Endothelial cell (in vitro differentiated cells): ENCODE results near the gene CCRL2. TPM values are rescaled to one million over a fixed set of nuclear protein-coding genes. Genes with fewer than 3 reads are reported as not detected.
"Not testable (repeated sequence)": the region's sequence is repeated elsewhere in the genome, so short reads cannot be mapped to it uniquely, and the experiment has no call there.

Experiments
- DNase-seq: peaks from one replicate; pipeline ENCODE4 v3.0.0; 2021; ENCODE audit warnings: low spot score
- H3K27ac Mint-ChIP-seq: one replicate; pipeline ENCODE4 v1.8.0; 2021; ENCODE audit warnings: mixed read lengths, inconsistent platforms; ENCODE audit not compliant: unreplicated experiment
- H3K27me3 Mint-ChIP-seq: one replicate; pipeline ENCODE4 v1.8.0; 2021; ENCODE audit warnings: mild to moderate bottlenecking, moderate library complexity, mixed read lengths, inconsistent platforms; ENCODE audit not compliant: unreplicated experiment
- H3K36me3 Mint-ChIP-seq: one replicate; pipeline ENCODE4 v1.8.0; 2021; ENCODE audit warnings: mild to moderate bottlenecking, low read depth, mixed read lengths, inconsistent platforms; ENCODE audit not compliant: unreplicated experiment
- H3K4me1 Mint-ChIP-seq: one replicate; pipeline ENCODE4 v1.8.0; 2021; ENCODE audit warnings: mild to moderate bottlenecking, mixed read lengths, inconsistent platforms; ENCODE audit not compliant: unreplicated experiment
- H3K4me3 Mint-ChIP-seq: one replicate; pipeline ENCODE4 v1.8.0; 2021; ENCODE audit warnings: mild to moderate bottlenecking, mixed read lengths, inconsistent platforms; ENCODE audit not compliant: unreplicated experiment
- H3K9me3 Mint-ChIP-seq: one replicate; pipeline ENCODE4 v1.8.0; 2021; ENCODE audit warnings: mixed read lengths, inconsistent platforms; ENCODE audit not compliant: unreplicated experiment
- CTCF ChIP-seq: fragments of 200-600 bp; sonication (generic); IDR thresholded peaks from one replicate; pipeline ENCODE4 v1.5.0; 2021; ENCODE audit warnings: antibody characterized with exemption; ENCODE audit not compliant: unreplicated experiment
- total RNA-seq: library from RNA; stranded (reverse); fragmentation: NEBNext Ultra II Directional; extraction: Animal tissue kit (Norgen Biotek cat#: 25700); gene quantifications from one replicate; pipeline ENCODE4 v1.2.1, GENCODE V29; 2021; ENCODE audit not compliant: unreplicated experiment

The CCRL2 gene
- total RNA-seq, 1 donor from 2014 or later, result 1.4 TPM

GRCh38 chr3:46423588-46423987 lies 16.5 kb downstream of the CCRL2 start:
- no peak for TF ChIP-seq CTCF
- DNase-seq, result no peak
- no peaks in the 10 kb centered on the region for H3K9me3 Mint-ChIP-seq
- H3K4me1 Mint-ChIP-seq, result peaks cover 19% of the 10 kb centered on the region
- no peaks in the 10 kb centered on the region for H3K36me3 Mint-ChIP-seq
- no peaks in the 10 kb centered on the region for H3K27me3 Mint-ChIP-seq
- no peak overlapping the region for H3K4me3 Mint-ChIP-seq
- H3K27ac Mint-ChIP-seq, result no peak overlapping the region

GRCh38 chr3:46426476-46426875 lies 19.4 kb downstream of the CCRL2 start:
- DNase-seq, H3K9me3 Mint-ChIP-seq, H3K36me3 Mint-ChIP-seq, H3K4me3 Mint-ChIP-seq, H3K27me3 Mint-ChIP-seq, H3K27ac Mint-ChIP-seq: not testable (repeated sequence)
- peaks cover 20% of the 10 kb centered on the region for H3K4me1 Mint-ChIP-seq

- peaks cover 20% of the 10 kb centered on the region for H3K4me1 Mint-ChIP-seq
- not testable (repeated sequence) for H3K4me3 Mint-ChIP-seq, H3K27ac Mint-ChIP-seq, H3K9me3 Mint-ChIP-seq, DNase-seq, H3K27me3 Mint-ChIP-seq, H3K36me3 Mint-ChIP-seq
Observed at GRCh38 chr3:46427404-46427803, 20.3 kb downstream of the CCRL2 start.

DNA sequence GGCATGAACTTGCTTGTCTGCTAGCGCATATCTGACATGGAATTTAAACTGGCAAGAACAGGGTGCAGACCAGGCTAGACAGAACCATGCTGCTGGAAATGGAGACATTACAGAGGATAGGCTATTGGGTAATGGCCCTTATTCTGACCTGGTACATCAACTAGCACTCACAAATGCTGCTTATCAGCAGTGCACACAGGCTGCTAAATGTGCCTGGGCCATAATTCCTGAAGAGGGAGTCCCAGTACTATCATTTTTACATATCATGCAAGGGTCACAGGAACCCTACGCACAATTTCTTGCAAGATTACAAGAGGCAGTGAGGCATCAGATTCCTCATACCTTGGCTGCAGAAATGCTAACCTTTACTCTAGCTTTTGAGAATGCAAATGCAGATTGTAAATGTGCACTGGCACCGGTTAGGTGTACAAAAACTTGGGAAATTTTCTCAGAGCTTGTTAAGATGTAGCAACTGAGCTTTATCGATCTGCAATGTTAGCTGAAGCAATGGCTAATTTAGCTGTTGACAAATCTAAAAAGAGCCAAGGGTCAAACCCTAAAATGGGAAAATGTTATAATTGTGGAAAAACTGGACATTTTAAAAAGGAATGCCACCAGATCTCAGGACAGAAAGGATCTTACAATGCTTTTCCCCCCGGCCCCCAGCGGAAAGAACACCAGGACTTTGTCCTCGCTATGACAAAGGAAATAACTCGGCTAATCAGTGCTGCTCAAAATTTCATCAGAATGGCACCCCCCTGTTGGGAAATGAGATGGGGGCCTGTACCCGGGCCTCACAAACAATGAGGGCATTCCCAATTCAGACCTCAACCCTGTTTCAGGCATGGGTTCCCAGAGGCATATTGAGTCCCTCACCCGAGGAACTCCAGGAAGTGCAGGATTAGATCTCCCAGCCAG lies 21.1 kb downstream of the CCRL2 start:
- H3K9me3 Mint-ChIP-seq, result no peaks in the 10 kb centered on the region
- peaks cover 3% of the 10 kb centered on the region for H3K27me3 Mint-ChIP-seq
- H3K4me3 Mint-ChIP-seq, result no peak overlapping the region
- no peak for DNase-seq
- no peak for TF ChIP-seq CTCF
- no peak overlapping the region for H3K27ac Mint-ChIP-seq
- peaks cover 20% of the 10 kb centered on the region for H3K4me1 Mint-ChIP-seq
- H3K36me3 Mint-ChIP-seq, result peaks cover 6% of the 10 kb centered on the region

DNA sequence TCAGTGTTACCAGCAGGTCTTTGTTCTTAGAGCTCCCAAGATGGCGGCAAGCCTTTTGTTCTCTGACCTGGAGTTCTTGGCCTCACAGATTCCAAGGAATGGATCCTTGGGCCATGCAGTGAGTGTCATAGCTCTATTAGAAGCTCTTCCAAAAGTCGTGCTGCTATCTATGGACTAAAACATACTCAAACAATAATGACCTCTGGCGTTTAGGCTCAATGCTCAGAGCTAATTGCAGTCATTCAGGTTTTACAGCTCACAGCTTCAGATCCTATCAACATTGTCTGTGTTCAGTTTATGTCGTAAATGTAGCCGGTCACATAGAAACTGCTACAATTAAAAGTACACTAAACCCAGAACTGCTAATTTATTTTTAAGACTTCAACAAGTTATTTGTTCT lies 22.2 kb downstream of the CCRL2 start:
- TF ChIP-seq CTCF, result no peak
- Mint-ChIP-seq H3K27ac (no peak overlapping the region), H3K27me3 (peaks cover 7% of the 10 kb centered on the region), H3K4me3 (no peak overlapping the region), H3K9me3 (no peaks in the 10 kb centered on the region), H3K4me1 (peaks cover 24% of the 10 kb centered on the region), H3K36me3 (peaks cover 6% of the 10 kb centered on the region)
- no peak for DNase-seq

GRCh38 chr3:46429671-46430070 lies 22.6 kb downstream of the CCRL2 start:
- TF ChIP-seq CTCF, result no peak
- no peak for DNase-seq
- Mint-ChIP-seq H3K27ac (no peak overlapping the region), H3K9me3 (no peaks in the 10 kb centered on the region), H3K4me3 (no peak overlapping the region), H3K27me3 (peaks cover 7% of the 10 kb centered on the region), H3K4me1 (peaks cover 24% of the 10 kb centered on the region), H3K36me3 (peaks cover 6% of the 10 kb centered on the region)

DNA sequence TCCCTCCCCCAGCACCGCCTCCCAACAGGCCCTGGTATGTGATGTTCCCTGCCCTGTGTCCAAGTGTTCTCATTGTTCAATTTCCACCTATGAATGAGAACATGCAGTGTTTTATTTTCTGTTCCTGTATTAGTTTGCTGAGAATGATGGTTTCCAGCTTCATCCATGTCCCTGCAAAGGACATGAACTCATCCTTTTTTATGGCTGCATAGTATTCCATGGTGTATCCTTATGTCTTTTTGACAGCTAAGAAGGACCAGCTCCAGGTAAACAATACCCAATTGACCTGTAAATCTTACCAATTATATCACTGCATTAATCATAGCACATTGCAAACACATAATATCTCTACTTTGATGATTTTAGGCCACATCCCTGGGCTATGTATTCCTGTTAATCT lies 23.8 kb downstream of the CCRL2 start:
- not testable (repeated sequence) for H3K36me3 Mint-ChIP-seq, H3K4me3 Mint-ChIP-seq, H3K27ac Mint-ChIP-seq, H3K9me3 Mint-ChIP-seq, H3K27me3 Mint-ChIP-seq, DNase-seq
- H3K4me1 Mint-ChIP-seq, result peaks cover 24% of the 10 kb centered on the region

- not testable (repeated sequence) for H3K4me3 Mint-ChIP-seq, DNase-seq, H3K27ac Mint-ChIP-seq, H3K27me3 Mint-ChIP-seq, H3K36me3 Mint-ChIP-seq, H3K9me3 Mint-ChIP-seq
- peaks cover 14% of the 10 kb centered on the region for H3K4me1 Mint-ChIP-seq
Observed at GRCh38 chr3:46431905-46432304, 24.8 kb downstream of the CCRL2 start.
